Smooth muscle cell (in vitro differentiated cells): Measurements from ENCODE around the gene PTPRD. TPM values are rescaled to one million over a fixed set of nuclear protein-coding genes. Genes with fewer than 3 reads are reported as not detected.
A peak's percentile ranks its signal among the peaks of the same experiment; 100 is the strongest.

Source experiments
- DNase-seq: peaks from one replicate; lab custom pipeline; 2025; ENCODE audit not compliant: unreplicated experiment; lab: John Stamatoyannopoulos, UW
- H2AFZ ChIP-seq: fragments of 200-600 bp; sonication (generic); 2 replicates; pipeline ENCODE4 v1.6.0; 2016; ENCODE audit warnings: antibody characterized with exemption, low read depth, mild to moderate bottlenecking
- H3F3A ChIP-seq: fragments of 200-600 bp; sonication (generic); 2 replicates; pipeline ENCODE4 v1.6.0; 2017; ENCODE audit warnings: antibody characterized with exemption, low read depth
- H3K27ac ChIP-seq: fragments of 200-600 bp; sonication (generic); 2 replicates; pipeline ENCODE4 v1.5.1; 2016; ENCODE audit warnings: low read depth, mild to moderate bottlenecking
- H3K27me3 ChIP-seq: fragments of 200-600 bp; sonication (generic); 2 replicates; pipeline ENCODE4 v1.6.1; 2016; ENCODE audit warnings: low read depth, mild to moderate bottlenecking
- H3K36me3 ChIP-seq: fragments of 200-600 bp; sonication (generic); 2 replicates; pipeline ENCODE4 v1.5.1; 2016; ENCODE audit warnings: low read depth
- H3K4me1 ChIP-seq: fragments of 200-600 bp; sonication (generic); 2 replicates; pipeline ENCODE4 v1.5.1; 2016; ENCODE audit warnings: low read depth
- H3K4me2 ChIP-seq: fragments of 200-600 bp; sonication (generic); 2 replicates; pipeline ENCODE4 v1.6.0; 2016; ENCODE audit warnings: mild to moderate bottlenecking
- H3K4me3 ChIP-seq: fragments of 200-600 bp; sonication (generic); 2 replicates; pipeline ENCODE4 v1.5.1; 2016; ENCODE audit warnings: mild to moderate bottlenecking
- H3K79me2 ChIP-seq: fragments of 200-600 bp; sonication (generic); 2 replicates; pipeline ENCODE4 v1.6.0; 2016; ENCODE audit warnings: low read depth, mild to moderate bottlenecking
- H3K9ac ChIP-seq: fragments of 200-600 bp; sonication (generic); 2 replicates; pipeline ENCODE4 v1.6.0; 2016; ENCODE audit warnings: low read depth
- H3K9me3 ChIP-seq: fragments of 200-600 bp; sonication (generic); replicated peaks from 2 replicates; pipeline ENCODE4 v1.5.1; 2016; ENCODE audit warnings: low read depth
- H4K20me1 ChIP-seq: fragments of 200-600 bp; sonication (generic); 2 replicates; pipeline ENCODE4 v1.6.0; 2016; ENCODE audit warnings: low read depth
- WGBS: methylation state at CpG from one replicate; pipeline ENCODE4 v1.1.7; 2016; ENCODE audit warnings: low lambda C conversion rate; 5-methylcytosine and 5-hydroxymethylcytosine counted together
- polyA plus RNA-seq: library from polyadenylated mRNA; unstranded; fragments of >200 nt; fragmentation: Nextera tagmentation; extraction: Ambion mirVana; gene quantifications from 2 replicates; pipeline ENCODE4 v1.2.1, GENCODE V29; 2016
- total RNA-seq: library from RNA; depleted of rRNA; stranded (reverse); fragments of >200 nt; gene quantifications from 2 replicates; pipeline ENCODE4 v1.2.3, GENCODE V29; 2014
- TF ChIP-seq, protein P1 (sequence below): fragments of 200-600 bp; sonication (generic); IDR thresholded peaks from 2 replicates; pipeline ENCODE4 v1.5.1; 2017; ENCODE audit warnings: borderline replicate concordance, mild to moderate bottlenecking, antibody characterized with exemption; ENCODE audit not compliant: insufficient read depth, poor library complexity, severe bottlenecking

Gene PTPRD
- total and polyA plus RNA-seq, 2 experiments from 2014 or later, result 6.5 to 61.0 TPM

DNA sequence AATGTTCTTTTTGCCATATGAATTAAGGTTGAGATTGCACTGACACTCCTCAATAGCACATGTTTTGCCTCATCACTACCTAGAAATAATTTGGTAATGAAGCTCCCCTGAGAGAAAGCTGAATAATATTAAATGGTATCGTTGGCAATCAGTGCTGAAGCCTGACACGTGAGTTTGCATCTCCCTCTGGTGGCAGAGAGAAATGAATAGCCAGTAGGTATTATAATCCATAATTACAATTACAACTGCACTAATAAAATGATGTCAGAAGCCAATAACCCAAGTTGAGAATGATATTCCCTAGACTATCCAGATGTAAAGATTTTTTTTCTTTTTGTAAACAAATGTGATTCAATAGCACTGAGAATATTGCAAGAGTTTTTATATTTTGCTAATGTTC, 700.3 kb downstream of the PTPRD start:
- Histone ChIP-seq H3K27me3 (no peaks in the 10 kb centered on the region), H3K4me1 (no peaks in the 10 kb centered on the region), H3K36me3 (no peaks in the 10 kb centered on the region), H2AFZ (no peak overlapping the region), H3F3A (no peaks in the 10 kb centered on the region), H3K4me3 (no peak overlapping the region), H3K9me3 (peaks cover 3% of the 10 kb centered on the region), H3K4me2 (no peak overlapping the region), H3K27ac (no peak overlapping the region), H4K20me1 (no peaks in the 10 kb centered on the region), H3K9ac (no peak overlapping the region), H3K79me2 (no peaks in the 10 kb centered on the region)
- TF ChIP-seq, protein P1, sequence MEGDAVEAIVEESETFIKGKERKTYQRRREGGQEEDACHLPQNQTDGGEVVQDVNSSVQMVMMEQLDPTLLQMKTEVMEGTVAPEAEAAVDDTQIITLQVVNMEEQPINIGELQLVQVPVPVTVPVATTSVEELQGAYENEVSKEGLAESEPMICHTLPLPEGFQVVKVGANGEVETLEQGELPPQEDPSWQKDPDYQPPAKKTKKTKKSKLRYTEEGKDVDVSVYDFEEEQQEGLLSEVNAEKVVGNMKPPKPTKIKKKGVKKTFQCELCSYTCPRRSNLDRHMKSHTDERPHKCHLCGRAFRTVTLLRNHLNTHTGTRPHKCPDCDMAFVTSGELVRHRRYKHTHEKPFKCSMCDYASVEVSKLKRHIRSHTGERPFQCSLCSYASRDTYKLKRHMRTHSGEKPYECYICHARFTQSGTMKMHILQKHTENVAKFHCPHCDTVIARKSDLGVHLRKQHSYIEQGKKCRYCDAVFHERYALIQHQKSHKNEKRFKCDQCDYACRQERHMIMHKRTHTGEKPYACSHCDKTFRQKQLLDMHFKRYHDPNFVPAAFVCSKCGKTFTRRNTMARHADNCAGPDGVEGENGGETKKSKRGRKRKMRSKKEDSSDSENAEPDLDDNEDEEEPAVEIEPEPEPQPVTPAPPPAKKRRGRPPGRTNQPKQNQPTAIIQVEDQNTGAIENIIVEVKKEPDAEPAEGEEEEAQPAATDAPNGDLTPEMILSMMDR, result peak; percentile 37
- WGBS, result 50% methylated on average over 2 of the region's 2 CpGs
- DNase-seq, result no peak

DNA sequence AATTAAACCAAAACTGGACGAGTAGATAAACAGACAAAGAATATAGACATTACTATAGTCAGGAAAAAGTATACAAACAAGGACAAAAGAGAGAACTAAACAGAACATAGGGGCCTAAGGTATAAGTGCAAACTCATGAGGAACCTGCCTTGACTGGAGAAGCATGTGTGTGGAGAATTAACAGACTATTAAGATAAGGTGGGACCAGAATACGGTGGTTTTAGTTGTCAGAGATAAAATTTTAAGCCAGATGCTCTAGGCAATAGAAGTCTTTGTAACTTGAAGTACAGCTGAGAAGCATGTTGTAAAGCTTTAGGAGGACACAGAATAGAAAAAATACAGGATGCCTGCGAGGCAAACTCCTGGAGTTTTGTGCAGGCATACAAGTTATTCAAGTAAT, 707.1 kb downstream of the PTPRD start:
- Histone ChIP-seq H3K27ac (no peak overlapping the region), H3K9me3 (no peaks in the 10 kb centered on the region), H2AFZ (no peak overlapping the region), H3K79me2 (no peaks in the 10 kb centered on the region), H3K4me2 (no peak overlapping the region), H3K36me3 (no peaks in the 10 kb centered on the region), H4K20me1 (no peaks in the 10 kb centered on the region), H3K4me1 (no peaks in the 10 kb centered on the region), H3K4me3 (no peak overlapping the region), H3K9ac (no peak overlapping the region), H3K27me3 (no peaks in the 10 kb centered on the region), H3F3A (no peaks in the 10 kb centered on the region)
- TF ChIP-seq, protein P1, result no peak
- DNase-seq, result no peak
- 50% methylated on average over 3 of the region's 3 CpGs for WGBS

DNA sequence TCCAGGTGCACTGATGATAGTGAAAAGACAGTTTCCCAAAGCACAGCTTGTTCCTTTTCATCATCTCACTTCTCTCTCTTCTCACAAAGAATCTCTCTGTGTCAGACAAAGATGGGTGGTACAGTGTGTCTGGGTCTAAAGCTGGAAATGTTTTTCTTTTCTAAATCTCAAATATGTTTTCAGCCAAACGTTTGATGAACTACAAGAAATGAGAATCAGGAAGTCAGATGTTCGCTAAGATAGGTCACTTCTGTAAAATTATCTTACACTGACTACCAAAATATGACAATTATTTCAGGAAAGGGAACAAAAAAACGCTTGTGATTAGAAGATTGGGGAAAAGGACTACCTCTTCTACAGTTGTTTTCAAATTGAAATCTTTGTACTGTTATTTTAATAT, 708.8 kb downstream of the PTPRD start:
- TF ChIP-seq, protein P1, result no peak
- H3K9ac ChIP-seq, result no peak overlapping the region

DNA sequence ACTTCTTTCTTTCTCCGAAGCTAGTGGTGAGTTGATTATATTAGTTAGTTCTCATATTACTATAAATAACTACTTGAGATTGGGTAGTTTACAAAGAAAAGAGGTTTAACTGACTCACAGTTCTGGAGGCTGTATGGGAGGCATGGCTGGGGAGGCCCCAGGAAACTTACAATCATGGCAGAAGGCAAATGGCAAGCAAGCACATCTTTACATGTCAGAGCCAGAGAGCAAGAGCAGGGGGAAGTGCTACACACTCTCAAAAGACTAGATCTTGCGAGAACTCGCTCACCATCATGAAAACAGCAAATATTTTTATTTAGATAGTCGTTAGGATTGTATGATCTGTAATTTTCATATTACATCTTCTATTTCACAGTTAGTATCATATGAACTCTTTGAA, 711.2 kb downstream of the PTPRD start:
- Histone ChIP-seq H3K4me1 (no peaks in the 10 kb centered on the region), H4K20me1 (no peaks in the 10 kb centered on the region), H3K27ac (no peak overlapping the region), H3K4me3 (no peak overlapping the region), H3K27me3 (no peaks in the 10 kb centered on the region), H3K36me3 (no peaks in the 10 kb centered on the region), H3K9ac (no peak overlapping the region), H2AFZ (no peak overlapping the region), H3K9me3 (no peaks in the 10 kb centered on the region), H3K4me2 (no peak overlapping the region), H3K79me2 (no peaks in the 10 kb centered on the region), H3F3A (no peaks in the 10 kb centered on the region)
- no peak for DNase-seq
- TF ChIP-seq, protein P1, result no peak
- WGBS, result 59% methylated on average over 4 of the region's 4 CpGs

More for the DNA sequence above, 708.8 kb downstream of the PTPRD start:
- no peaks in the 10 kb centered on the region for H3K9me3 ChIP-seq
- H3K36me3 ChIP-seq, result no peaks in the 10 kb centered on the region
- no peak overlapping the region for H3K4me3 ChIP-seq
- H3K79me2 ChIP-seq, result no peaks in the 10 kb centered on the region
- H3K27ac ChIP-seq, result no peak overlapping the region
- no peaks in the 10 kb centered on the region for H4K20me1 ChIP-seq
- no peaks in the 10 kb centered on the region for H3K4me1 ChIP-seq
- H3K4me2 ChIP-seq, result no peak overlapping the region
- H3F3A ChIP-seq, result no peaks in the 10 kb centered on the region
- peak overlapping the region; percentile 17 for H2AFZ ChIP-seq
- no peaks in the 10 kb centered on the region for H3K27me3 ChIP-seq
- 73% methylated on average over 3 of the region's 3 CpGs for WGBS
- no peak for DNase-seq
